HEK293 (cell line): ENCODE measurements around the gene HSDL2.

Experiments
- GFI1B ChIP-seq: fragments of 450-650 bp; formaldehyde crosslinking; IDR thresholded peaks from 2 replicates; pipeline ENCODE4 v1.5.1; 2016; ENCODE audit warnings: missing biosample characterization, missing genetic modification characterization
- KLF16 ChIP-seq: fragments of 450-650 bp; formaldehyde crosslinking; IDR thresholded peaks from 2 replicates; pipeline ENCODE4 v1.5.1; 2017; ENCODE audit warnings: missing biosample characterization, missing genetic modification characterization
- MZF1 ChIP-seq: fragments of 450-650 bp; formaldehyde crosslinking; IDR thresholded peaks from 2 replicates; pipeline ENCODE4 v1.5.1; 2017; ENCODE audit warnings: missing biosample characterization, missing genetic modification characterization, borderline replicate concordance
- TRIM28 ChIP-seq: IDR thresholded peaks from 2 replicates; pipeline ENCODE4 v1.6.1; 2011; ENCODE audit warnings: low read length, control low read depth, borderline replicate concordance
- ZBTB17 ChIP-seq: fragments of 450-650 bp; formaldehyde crosslinking; IDR thresholded peaks from 2 replicates; pipeline ENCODE4 v1.5.1; 2016; ENCODE audit warnings: missing biosample characterization, missing genetic modification characterization
- ZFP69B ChIP-seq: fragments of 450-650 bp; formaldehyde crosslinking; IDR thresholded peaks from 2 replicates; pipeline ENCODE4 v1.5.1; 2016; ENCODE audit warnings: missing biosample characterization, missing genetic modification characterization
- ZNF2 ChIP-seq: fragments of 450-650 bp; formaldehyde crosslinking; IDR thresholded peaks from 2 replicates; pipeline ENCODE4 v1.5.1; 2016; ENCODE audit warnings: missing biosample characterization, missing genetic modification characterization
- ZNF624 ChIP-seq: fragments of 450-650 bp; formaldehyde crosslinking; IDR thresholded peaks from 2 replicates; pipeline ENCODE4 v1.5.1; 2017; ENCODE audit warnings: missing biosample characterization, missing genetic modification characterization
- TF ChIP-seq, protein P1 (sequence below): fragments of 450-650 bp; formaldehyde crosslinking; conservative IDR thresholded peaks from 2 replicates; pipeline ENCODE4 v1.5.1; 2016; ENCODE audit warnings: low read depth, missing biosample characterization, missing genetic modification characterization
- TF ChIP-seq, protein P2 (sequence below): fragments of 450-650 bp; formaldehyde crosslinking; IDR thresholded peaks from 2 replicates; pipeline ENCODE4 v1.5.1; 2016; ENCODE audit warnings: missing biosample characterization, missing genetic modification characterization
- TF ChIP-seq, protein P3 (sequence below): fragments of 450-650 bp; formaldehyde crosslinking; IDR thresholded peaks from 2 replicates; pipeline ENCODE4 v1.5.0; 2017; ENCODE audit warnings: missing biosample characterization, missing genetic modification characterization, borderline replicate concordance
- TF ChIP-seq, protein P4 (sequence below): fragments of 450-650 bp; formaldehyde crosslinking; IDR thresholded peaks from 2 replicates; pipeline ENCODE4 v1.5.1; 2016; ENCODE audit warnings: missing biosample characterization, missing genetic modification characterization
- TF ChIP-seq, protein P5 (sequence below): fragments of 450-650 bp; formaldehyde crosslinking; IDR thresholded peaks from 2 replicates; pipeline ENCODE4 v1.5.1; 2017; ENCODE audit warnings: missing biosample characterization, missing genetic modification characterization
- TF ChIP-seq, protein P6 (sequence below): fragments of 450-650 bp; formaldehyde crosslinking; IDR thresholded peaks from 2 replicates; pipeline ENCODE4 v1.5.1; 2016; ENCODE audit warnings: missing biosample characterization, missing genetic modification characterization

The HSDL2 gene

DNA sequence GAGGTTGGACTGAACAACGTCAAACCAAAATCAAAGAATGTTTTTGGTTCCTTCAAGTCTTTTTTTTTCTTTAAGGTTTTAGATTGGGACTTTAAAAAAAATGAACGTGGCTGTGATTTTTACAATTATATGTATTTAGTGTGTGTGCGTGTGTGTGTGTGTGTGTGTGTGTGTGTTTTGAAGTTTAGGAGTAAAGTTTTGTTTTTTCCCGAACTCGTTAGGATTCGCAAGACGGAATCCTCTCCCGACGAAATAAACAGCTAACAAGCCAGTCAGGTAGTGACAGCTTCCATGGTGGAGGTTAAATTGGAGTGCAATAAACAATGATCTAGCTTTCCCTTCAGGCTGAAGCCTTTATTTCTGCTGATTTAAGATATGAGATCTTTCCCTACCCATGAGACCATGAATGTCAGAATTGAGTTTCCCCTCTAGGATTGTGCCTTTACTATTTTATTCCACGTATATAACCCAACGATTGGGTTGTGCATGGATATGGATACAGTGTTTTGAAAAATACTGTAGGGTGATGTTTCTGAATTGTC lies 108.0 kb downstream of the HSDL2 start (continued):
- TF ChIP-seq, protein P1, sequence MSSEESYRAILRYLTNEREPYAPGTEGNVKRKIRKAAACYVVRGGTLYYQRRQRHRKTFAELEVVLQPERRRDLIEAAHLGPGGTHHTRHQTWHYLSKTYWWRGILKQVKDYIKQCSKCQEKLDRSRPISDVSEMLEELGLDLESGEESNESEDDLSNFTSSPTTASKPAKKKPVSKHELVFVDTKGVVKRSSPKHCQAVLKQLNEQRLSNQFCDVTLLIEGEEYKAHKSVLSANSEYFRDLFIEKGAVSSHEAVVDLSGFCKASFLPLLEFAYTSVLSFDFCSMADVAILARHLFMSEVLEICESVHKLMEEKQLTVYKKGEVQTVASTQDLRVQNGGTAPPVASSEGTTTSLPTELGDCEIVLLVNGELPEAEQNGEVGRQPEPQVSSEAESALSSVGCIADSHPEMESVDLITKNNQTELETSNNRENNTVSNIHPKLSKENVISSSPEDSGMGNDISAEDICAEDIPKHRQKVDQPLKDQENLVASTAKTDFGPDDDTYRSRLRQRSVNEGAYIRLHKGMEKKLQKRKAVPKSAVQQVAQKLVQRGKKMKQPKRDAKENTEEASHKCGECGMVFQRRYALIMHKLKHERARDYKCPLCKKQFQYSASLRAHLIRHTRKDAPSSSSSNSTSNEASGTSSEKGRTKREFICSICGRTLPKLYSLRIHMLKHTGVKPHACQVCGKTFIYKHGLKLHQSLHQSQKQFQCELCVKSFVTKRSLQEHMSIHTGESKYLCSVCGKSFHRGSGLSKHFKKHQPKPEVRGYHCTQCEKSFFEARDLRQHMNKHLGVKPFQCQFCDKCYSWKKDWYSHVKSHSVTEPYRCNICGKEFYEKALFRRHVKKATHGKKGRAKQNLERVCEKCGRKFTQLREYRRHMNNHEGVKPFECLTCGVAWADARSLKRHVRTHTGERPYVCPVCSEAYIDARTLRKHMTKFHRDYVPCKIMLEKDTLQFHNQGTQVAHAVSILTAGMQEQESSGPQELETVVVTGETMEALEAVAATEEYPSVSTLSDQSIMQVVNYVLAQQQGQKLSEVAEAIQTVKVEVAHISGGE (tag by site-specific recombination) = 0 out of 2 replicates have a peak, but pooled peaks have one; percentile 2
- TF ChIP-seq ZNF2 (tag by site-specific recombination) = 0 out of 2 replicates have a peak, but pooled peaks have one; percentile 33
- TF ChIP-seq, protein P2, sequence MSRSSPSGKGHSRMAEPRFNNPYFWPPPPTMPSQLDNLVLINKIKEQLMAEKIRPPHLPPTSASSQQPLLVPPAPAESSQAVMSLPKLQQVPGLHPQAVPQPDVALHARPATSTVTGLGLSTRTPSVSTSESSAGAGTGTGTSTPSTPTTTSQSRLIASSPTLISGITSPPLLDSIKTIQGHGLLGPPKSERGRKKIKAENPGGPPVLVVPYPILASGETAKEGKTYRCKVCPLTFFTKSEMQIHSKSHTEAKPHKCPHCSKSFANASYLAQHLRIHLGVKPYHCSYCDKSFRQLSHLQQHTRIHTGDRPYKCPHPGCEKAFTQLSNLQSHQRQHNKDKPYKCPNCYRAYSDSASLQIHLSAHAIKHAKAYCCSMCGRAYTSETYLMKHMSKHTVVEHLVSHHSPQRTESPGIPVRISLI (tag by site-specific recombination) = peak; percentile 29; the same call in 1 of the 2 replicates
- TF ChIP-seq, protein P3, sequence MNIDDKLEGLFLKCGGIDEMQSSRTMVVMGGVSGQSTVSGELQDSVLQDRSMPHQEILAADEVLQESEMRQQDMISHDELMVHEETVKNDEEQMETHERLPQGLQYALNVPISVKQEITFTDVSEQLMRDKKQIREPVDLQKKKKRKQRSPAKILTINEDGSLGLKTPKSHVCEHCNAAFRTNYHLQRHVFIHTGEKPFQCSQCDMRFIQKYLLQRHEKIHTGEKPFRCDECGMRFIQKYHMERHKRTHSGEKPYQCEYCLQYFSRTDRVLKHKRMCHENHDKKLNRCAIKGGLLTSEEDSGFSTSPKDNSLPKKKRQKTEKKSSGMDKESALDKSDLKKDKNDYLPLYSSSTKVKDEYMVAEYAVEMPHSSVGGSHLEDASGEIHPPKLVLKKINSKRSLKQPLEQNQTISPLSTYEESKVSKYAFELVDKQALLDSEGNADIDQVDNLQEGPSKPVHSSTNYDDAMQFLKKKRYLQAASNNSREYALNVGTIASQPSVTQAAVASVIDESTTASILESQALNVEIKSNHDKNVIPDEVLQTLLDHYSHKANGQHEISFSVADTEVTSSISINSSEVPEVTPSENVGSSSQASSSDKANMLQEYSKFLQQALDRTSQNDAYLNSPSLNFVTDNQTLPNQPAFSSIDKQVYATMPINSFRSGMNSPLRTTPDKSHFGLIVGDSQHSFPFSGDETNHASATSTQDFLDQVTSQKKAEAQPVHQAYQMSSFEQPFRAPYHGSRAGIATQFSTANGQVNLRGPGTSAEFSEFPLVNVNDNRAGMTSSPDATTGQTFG (tag by site-specific recombination) = no peak
- TF ChIP-seq ZFP69B (tag by site-specific recombination) = 0 out of 2 replicates have a peak, but pooled peaks have one; percentile 35
- peak; percentile 41; the same call in 1 of the 2 replicates for TF ChIP-seq ZBTB17 (tag by site-specific recombination)
- 0 out of 2 replicates have a peak, but pooled peaks have one; percentile 15 for TF ChIP-seq TRIM28
- TF ChIP-seq KLF16 (tag by site-specific recombination) = no peak
- TF ChIP-seq, protein P4, sequence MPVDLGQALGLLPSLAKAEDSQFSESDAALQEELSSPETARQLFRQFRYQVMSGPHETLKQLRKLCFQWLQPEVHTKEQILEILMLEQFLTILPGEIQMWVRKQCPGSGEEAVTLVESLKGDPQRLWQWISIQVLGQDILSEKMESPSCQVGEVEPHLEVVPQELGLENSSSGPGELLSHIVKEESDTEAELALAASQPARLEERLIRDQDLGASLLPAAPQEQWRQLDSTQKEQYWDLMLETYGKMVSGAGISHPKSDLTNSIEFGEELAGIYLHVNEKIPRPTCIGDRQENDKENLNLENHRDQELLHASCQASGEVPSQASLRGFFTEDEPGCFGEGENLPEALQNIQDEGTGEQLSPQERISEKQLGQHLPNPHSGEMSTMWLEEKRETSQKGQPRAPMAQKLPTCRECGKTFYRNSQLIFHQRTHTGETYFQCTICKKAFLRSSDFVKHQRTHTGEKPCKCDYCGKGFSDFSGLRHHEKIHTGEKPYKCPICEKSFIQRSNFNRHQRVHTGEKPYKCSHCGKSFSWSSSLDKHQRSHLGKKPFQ (tag by site-specific recombination) = no peak
- no peak for TF ChIP-seq MZF1 (tag by site-specific recombination)
- 0 out of 2 replicates have a peak, but pooled peaks have one; percentile 6 for TF ChIP-seq GFI1B (tag by site-specific recombination)
- TF ChIP-seq, protein P5, sequence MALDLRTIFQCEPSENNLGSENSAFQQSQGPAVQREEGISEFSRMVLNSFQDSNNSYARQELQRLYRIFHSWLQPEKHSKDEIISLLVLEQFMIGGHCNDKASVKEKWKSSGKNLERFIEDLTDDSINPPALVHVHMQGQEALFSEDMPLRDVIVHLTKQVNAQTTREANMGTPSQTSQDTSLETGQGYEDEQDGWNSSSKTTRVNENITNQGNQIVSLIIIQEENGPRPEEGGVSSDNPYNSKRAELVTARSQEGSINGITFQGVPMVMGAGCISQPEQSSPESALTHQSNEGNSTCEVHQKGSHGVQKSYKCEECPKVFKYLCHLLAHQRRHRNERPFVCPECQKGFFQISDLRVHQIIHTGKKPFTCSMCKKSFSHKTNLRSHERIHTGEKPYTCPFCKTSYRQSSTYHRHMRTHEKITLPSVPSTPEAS = peak; percentile 91
- TF ChIP-seq, protein P6, sequence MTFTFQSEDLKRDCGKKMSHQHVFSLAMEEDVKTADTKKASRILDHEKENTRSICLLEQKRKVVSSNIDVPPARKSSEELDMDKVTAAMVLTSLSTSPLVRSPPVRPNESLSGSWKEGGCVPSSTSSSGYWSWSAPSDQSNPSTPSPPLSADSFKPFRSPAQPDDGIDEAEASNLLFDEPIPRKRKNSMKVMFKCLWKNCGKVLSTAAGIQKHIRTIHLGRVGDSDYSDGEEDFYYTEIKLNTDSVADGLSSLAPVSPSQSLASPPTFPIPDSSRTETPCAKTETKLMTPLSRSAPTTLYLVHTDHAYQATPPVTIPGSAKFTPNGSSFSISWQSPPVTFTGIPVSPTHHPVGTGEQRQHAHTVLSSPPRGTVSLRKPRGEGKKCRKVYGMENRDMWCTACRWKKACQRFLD = no peak
- TF ChIP-seq ZNF624 (tag by site-specific recombination) = no peak
- TF ChIP-seq, all 188 proteins: peak for 10
